G401 (cell line): ENCODE results near the gene NAPSA. TPM values are rescaled to one million over a fixed set of nuclear protein-coding genes. Genes with fewer than 3 reads are reported as not detected.
"Not testable (repeated sequence)": the region's sequence is repeated elsewhere in the genome, so short reads cannot be mapped to it uniquely, and the experiment has no call there.

Experiments used
- DNase-seq: peaks from one replicate; pipeline ENCODE4 v3.0.0-alpha.2; 2015; ENCODE audit warnings: low spot score
- in situ Hi-C: cut with HindIII; loops from 2 replicates; pipeline ENCODE4 v1.10.0; 2016; ENCODE audit warnings: low sequenced_read_pairs, mixed read lengths
- total RNA-seq: library from RNA; depleted of rRNA; stranded (reverse); fragments of >200 nt; shearing (Covaris generic); gene quantifications from 2 replicates; pipeline ENCODE4 v1.2.3, GENCODE V29; 2014; rRNA removed

NAPSA gene
- total RNA-seq = 0.24 TPM in 1 of 2 replicates, not detected in the other

- DNase-seq = no peak
- in situ Hi-C loops = no loop called here
Observed at GRCh38 chr19:50365434-50366306, at the start of gene NAPSA. NAPSA (minus strand) TSS chr19:50365639; CDS start chr19:50365621, 18 bp downstream.

- DNase-seq = no peak
- in situ Hi-C loops = no loop called here
Observed at GRCh38 chr19:50413531-50413930, 48.1 kb upstream of the NAPSA start.

- DNase-seq = no peak
- in situ Hi-C loops = no loop called here
Observed at GRCh38 chr19:50413096-50413495, 47.7 kb upstream of the NAPSA start.

- DNase-seq = no peak
- in situ Hi-C loops = no loop called here
Observed at GRCh38 chr19:50412419-50412818, 47.0 kb upstream of the NAPSA start.

GRCh38 chr19:50410109-50410508 is 44.7 kb upstream of the NAPSA start:
- no peak for DNase-seq
- in situ Hi-C loops = no loop called here

- DNase-seq = no peak
- in situ Hi-C loops = no loop called here
Observed at GRCh38 chr19:50409347-50409746, 43.9 kb upstream of the NAPSA start.

GRCh38 chr19:50406829-50407228 is 41.4 kb upstream of the NAPSA start:
- in situ Hi-C loops = no loop called here
- no peak for DNase-seq

GRCh38 chr19:50406156-50406820 is 40.8 kb upstream of the NAPSA start:
- in situ Hi-C loops = no loop called here
- no peak for DNase-seq

- in situ Hi-C loops = no loop called here
Observed at GRCh38 chr19:50402544-50403301, 37.3 kb upstream of the NAPSA start.

GRCh38 chr19:50401605-50402450 is 36.4 kb upstream of the NAPSA start:
- in situ Hi-C loops = no loop called here
- no peak for DNase-seq

More at GRCh38 chr19:50402544-50403301, 37.3 kb upstream of the NAPSA start:
- DNase-seq = no peak

GRCh38 chr19:50399368-50399745 is 33.9 kb upstream of the NAPSA start:
- DNase-seq = no peak
- in situ Hi-C loops = no loop called here

GRCh38 chr19:50398675-50399367 is 33.4 kb upstream of the NAPSA start:
- in situ Hi-C loops = no loop called here

GRCh38 chr19:50394017-50394416 is 28.6 kb upstream of the NAPSA start:
- in situ Hi-C loops = no loop called here
- DNase-seq = no peak

More at GRCh38 chr19:50398675-50399367, 33.4 kb upstream of the NAPSA start:
- DNase-seq = no peak

GRCh38 chr19:50393589-50393988 is 28.1 kb upstream of the NAPSA start:
- no peak for DNase-seq
- in situ Hi-C loops = no loop called here

- no peak for DNase-seq
- in situ Hi-C loops = no loop called here
Observed at GRCh38 chr19:50392759-50393158, 27.3 kb upstream of the NAPSA start.

GRCh38 chr19:50390952-50391351 is 25.5 kb upstream of the NAPSA start:
- in situ Hi-C loops, DNase-seq: not testable (repeated sequence)

GRCh38 chr19:50390295-50390694 is 24.9 kb upstream of the NAPSA start:
- in situ Hi-C loops, DNase-seq: not testable (repeated sequence)

GRCh38 chr19:50387868-50388245 is 22.4 kb upstream of the NAPSA start:
- DNase-seq = no peak
- in situ Hi-C loops = no loop called here
